HG02678 (cell line): Measurements from ENCODE around the gene ARHGEF17.

Experiments
- ATAC-seq: cut with Tn5 transposase; IDR thresholded peaks from one replicate; pipeline ENCODE4 v1.9.1; 2021; ENCODE audit warnings: mild to moderate bottlenecking, moderate library complexity; ENCODE audit not compliant: unreplicated experiment

Gene ARHGEF17

GRCh38 chr11:73312036-73312435, 4.0 kb downstream of the ARHGEF17 start:
- ATAC-seq = no peak

- no peak for ATAC-seq
Observed at GRCh38 chr11:73312851-73313327, 4.8 kb downstream of the ARHGEF17 start.

- ATAC-seq = no peak
Observed at GRCh38 chr11:73313652-73314051, 5.6 kb downstream of the ARHGEF17 start.

GRCh38 chr11:73314117-73314961, 6.3 kb downstream of the ARHGEF17 start:
- ATAC-seq = no peak

GRCh38 chr11:73315293-73316020, 7.4 kb downstream of the ARHGEF17 start:
- ATAC-seq = no peak

- ATAC-seq = no peak
Observed at GRCh38 chr11:73316422-73316821, 8.3 kb downstream of the ARHGEF17 start.

- no peak for ATAC-seq
Observed at GRCh38 chr11:73317373-73317772, 9.3 kb downstream of the ARHGEF17 start.

GRCh38 chr11:73317803-73318202, 9.7 kb downstream of the ARHGEF17 start:
- ATAC-seq = no peak

GRCh38 chr11:73318501-73319011, 10.5 kb downstream of the ARHGEF17 start:
- no peak for ATAC-seq

- no peak for ATAC-seq
Observed at GRCh38 chr11:73320763-73321603, 12.9 kb downstream of the ARHGEF17 start.

- no peak for ATAC-seq
Observed at GRCh38 chr11:73321604-73322381, 13.7 kb downstream of the ARHGEF17 start.

GRCh38 chr11:73322382-73323306, 14.6 kb downstream of the ARHGEF17 start:
- ATAC-seq = no peak

GRCh38 chr11:73323464-73323863, 15.4 kb downstream of the ARHGEF17 start:
- no peak for ATAC-seq

- no peak for ATAC-seq
Observed at GRCh38 chr11:73324116-73324515, 16.0 kb downstream of the ARHGEF17 start.

- no peak for ATAC-seq
Observed at GRCh38 chr11:73324665-73325035, 16.6 kb downstream of the ARHGEF17 start.

- peak; percentile 67 for ATAC-seq
Observed at GRCh38 chr11:73325036-73325981, 17.2 kb downstream of the ARHGEF17 start.

GRCh38 chr11:73326929-73327811, 19.1 kb downstream of the ARHGEF17 start:
- no peak for ATAC-seq
